ENCODE data around the gene FNBP1L. TPM values are rescaled to one million over a fixed set of nuclear protein-coding genes. Genes with fewer than 3 reads are reported as not detected.

Gene FNBP1L
- total and polyA plus RNA-seq, 9 of the 15 experiments (the other 6 are each of a cell fraction or from before 2014, with no cell fraction given): 1.4 to 6.9 (median 5.9) TPM

DNA sequence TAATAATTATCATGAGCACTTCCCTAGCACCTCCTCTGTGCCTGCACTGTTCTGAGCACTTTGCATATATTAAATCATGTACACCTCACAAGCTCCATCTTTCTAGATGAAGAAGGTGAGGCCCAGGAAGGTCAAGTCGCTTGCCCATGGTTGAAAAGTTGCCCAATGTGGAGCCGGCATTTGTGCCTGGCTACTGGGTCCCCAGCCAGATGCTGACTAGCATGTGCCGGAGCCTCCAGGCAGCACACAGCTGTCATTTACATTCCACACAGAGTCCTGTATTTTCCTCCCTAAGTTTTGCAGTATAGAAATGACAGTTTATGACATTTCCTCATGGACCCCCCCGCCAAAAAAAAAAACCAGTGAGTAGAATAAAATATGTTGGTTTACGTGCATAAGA lies 139.4 kb downstream of the FNBP1L start (continued):
- TF ChIP-seq ZNF511 (CRISPR knock-in tag; IDR thresholded peaks at IDR 0.05): no peak
- no peak for TF ChIP-seq GABPA (tag; conservative IDR thresholded peaks at IDR 0.05; ENCODE audit: low read depth)
- TF ChIP-seq ZNF282 (CRISPR knock-in tag; IDR thresholded peaks at IDR 0.05): no peak
- no peak for TF ChIP-seq ZBED1 (IDR thresholded peaks at IDR 0.05)
- TF ChIP-seq, protein P1, sequence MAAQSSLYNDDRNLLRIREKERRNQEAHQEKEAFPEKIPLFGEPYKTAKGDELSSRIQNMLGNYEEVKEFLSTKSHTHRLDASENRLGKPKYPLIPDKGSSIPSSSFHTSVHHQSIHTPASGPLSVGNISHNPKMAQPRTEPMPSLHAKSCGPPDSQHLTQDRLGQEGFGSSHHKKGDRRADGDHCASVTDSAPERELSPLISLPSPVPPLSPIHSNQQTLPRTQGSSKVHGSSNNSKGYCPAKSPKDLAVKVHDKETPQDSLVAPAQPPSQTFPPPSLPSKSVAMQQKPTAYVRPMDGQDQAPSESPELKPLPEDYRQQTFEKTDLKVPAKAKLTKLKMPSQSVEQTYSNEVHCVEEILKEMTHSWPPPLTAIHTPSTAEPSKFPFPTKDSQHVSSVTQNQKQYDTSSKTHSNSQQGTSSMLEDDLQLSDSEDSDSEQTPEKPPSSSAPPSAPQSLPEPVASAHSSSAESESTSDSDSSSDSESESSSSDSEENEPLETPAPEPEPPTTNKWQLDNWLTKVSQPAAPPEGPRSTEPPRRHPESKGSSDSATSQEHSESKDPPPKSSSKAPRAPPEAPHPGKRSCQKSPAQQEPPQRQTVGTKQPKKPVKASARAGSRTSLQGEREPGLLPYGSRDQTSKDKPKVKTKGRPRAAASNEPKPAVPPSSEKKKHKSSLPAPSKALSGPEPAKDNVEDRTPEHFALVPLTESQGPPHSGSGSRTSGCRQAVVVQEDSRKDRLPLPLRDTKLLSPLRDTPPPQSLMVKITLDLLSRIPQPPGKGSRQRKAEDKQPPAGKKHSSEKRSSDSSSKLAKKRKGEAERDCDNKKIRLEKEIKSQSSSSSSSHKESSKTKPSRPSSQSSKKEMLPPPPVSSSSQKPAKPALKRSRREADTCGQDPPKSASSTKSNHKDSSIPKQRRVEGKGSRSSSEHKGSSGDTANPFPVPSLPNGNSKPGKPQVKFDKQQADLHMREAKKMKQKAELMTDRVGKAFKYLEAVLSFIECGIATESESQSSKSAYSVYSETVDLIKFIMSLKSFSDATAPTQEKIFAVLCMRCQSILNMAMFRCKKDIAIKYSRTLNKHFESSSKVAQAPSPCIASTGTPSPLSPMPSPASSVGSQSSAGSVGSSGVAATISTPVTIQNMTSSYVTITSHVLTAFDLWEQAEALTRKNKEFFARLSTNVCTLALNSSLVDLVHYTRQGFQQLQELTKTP (IDR thresholded peaks at IDR 0.05; ENCODE audit: low read depth in 1 of 2, partially characterized antibody in 2 of 2): no peak

DNA sequence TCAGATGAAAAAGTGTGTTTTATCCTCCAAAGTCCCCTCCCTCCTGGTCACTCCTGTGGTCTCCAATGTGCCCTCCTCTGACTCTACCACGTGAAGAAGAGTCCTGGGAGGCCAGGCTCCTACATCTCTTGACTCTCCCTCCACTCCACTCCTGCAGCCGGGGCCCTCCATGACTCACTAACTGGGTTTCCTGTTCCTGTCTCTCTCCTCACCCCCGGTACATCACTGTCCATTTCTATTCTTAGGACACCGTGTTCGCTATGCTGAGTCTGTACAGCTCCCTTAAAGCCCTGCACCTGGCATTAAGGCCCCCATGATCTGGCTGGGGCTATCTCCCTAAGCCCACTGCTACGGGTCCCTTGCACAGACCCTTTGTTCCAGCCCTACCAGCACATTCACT lies 140.3 kb downstream of the FNBP1L start:
- DNase-seq (ENCODE audit: extremely low read depth in 1 of 4, low spot score in 3 of 4): no peak
- Histone ChIP-seq H2AFZ (ENCODE audit: low read depth, low read length) (peak overlapping the region; percentile 42; the same call in 1 of the 2 replicates), H3K4me2 (ENCODE audit: insufficient read depth, low read length) (no peak overlapping the region), H3K4me3 (no peak overlapping the region), H3K36me3 (ENCODE audit: control insufficient read depth, insufficient read depth, low read length) (no peaks in the 10 kb centered on the region), H3K9me3 (replicated peaks; ENCODE audit: control insufficient read depth, insufficient read depth, low read depth, low read length) (no peaks in the 10 kb centered on the region), H4K20me1 (replicated peaks; ENCODE audit: control insufficient read depth, insufficient read depth, low read length) (no peaks in the 10 kb centered on the region), H3K79me2 (ENCODE audit: control insufficient read depth, insufficient read depth, low read length) (no peaks in the 10 kb centered on the region), H3K9ac (ENCODE audit: insufficient read depth in 1 of 2, low read depth in 2 of 2, low read length in 2 of 2) (no peak overlapping the region), H3K9me1 (ENCODE audit: control insufficient read depth, insufficient read depth, low read length) (no peaks in the 10 kb centered on the region), H3K27ac (ENCODE audit: extremely low read depth, low read depth, low read length) (no peak overlapping the region), H3K27me3 (ENCODE audit: control insufficient read depth in 2 of 2, insufficient read depth in 2 of 2, low read length in 2 of 2) (no peaks in the 10 kb centered on the region), H3K4me1 (replicated peaks in 1 of 2; ENCODE audit: control insufficient read depth in 2 of 2, insufficient read depth in 2 of 2, low read length in 2 of 2) (peaks cover 0 to 12% of the 10 kb centered on the region in 2 experiments)
- no peak for FAIRE-seq
- ChIA-PET POLR2A (no interaction called here), CTCF (ENCODE audit: low intra/inter-chr PET ratio) (no interaction called here)
- 13% methylated on average over 6 of the region's 6 CpGs for WGBS (ENCODE audit: insufficient coverage, low coverage, missing lambda C conversion rate)
- peak; percentile 21; the same call in 1 of the 3 replicates for ATAC-seq
- intact Hi-C loops (cut with micrococcal nuclease): no loop called here
- in situ Hi-C loops (cut with MboI): no loop called here
- BruUV-seq (replicated peaks): no TSS peak
- TF ChIP-seq HOMEZ (CRISPR knock-in tag; IDR thresholded peaks at IDR 0.05) (no peak), E2F8 (IDR thresholded peaks at IDR 0.05; ENCODE audit: low read depth, partially characterized antibody) (no peak), BACH1 (tag; IDR thresholded peaks at IDR 0.05) (no peak), DIDO1 (tag; IDR thresholded peaks at IDR 0.05; ENCODE audit: low read depth) (no peak), POLR3G (IDR thresholded peaks at IDR 0.05; ENCODE audit: extremely low read depth, insufficient read length, insufficient replicate concordance) (no peak), MTF1 (CRISPR knock-in tag; IDR thresholded peaks at IDR 0.05; ENCODE audit: borderline replicate concordance) (no peak), ARID1B (IDR thresholded peaks at IDR 0.05) (no peak)
